DND-41 (cell line): ENCODE data around the gene POLK.

Experiments used
- EZH2 ChIP-seq: IDR thresholded peaks from 3 replicates; pipeline ENCODE4 v1.6.1; 2012; ENCODE audit warnings: borderline replicate concordance, low read depth, mild to moderate bottlenecking, moderate library complexity, low read length, inconsistent platforms; ENCODE audit not compliant: severe bottlenecking
- TF ChIP-seq, protein P1 (sequence below): IDR thresholded peaks from 2 replicates; pipeline ENCODE4 v1.5.1; 2012; ENCODE audit warnings: borderline replicate concordance, low read length, moderate library complexity, mild to moderate bottlenecking; ENCODE audit not compliant: poor library complexity, severe bottlenecking; ENCODE audit errors: extremely low read depth

DNA sequence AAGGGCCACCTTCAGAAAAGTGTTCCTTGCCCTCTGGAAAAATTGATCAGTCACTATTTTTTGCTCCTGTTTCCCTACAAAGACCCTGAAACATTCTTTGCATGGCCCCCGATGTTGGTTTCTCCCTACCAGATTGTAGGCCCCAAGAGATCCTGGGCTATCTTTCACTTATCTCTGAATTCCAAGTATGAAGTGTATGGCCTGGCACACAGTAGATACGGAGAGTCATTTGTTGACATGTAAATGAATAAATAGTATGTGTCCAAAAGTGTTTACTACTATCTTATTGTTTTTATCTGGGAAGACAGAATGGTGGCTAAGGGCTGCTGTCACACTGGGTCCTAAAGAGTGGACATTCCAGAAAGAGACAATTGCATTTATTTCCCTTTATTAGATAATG, 92.1 kb downstream of the POLK start:
- TF ChIP-seq, protein P1, sequence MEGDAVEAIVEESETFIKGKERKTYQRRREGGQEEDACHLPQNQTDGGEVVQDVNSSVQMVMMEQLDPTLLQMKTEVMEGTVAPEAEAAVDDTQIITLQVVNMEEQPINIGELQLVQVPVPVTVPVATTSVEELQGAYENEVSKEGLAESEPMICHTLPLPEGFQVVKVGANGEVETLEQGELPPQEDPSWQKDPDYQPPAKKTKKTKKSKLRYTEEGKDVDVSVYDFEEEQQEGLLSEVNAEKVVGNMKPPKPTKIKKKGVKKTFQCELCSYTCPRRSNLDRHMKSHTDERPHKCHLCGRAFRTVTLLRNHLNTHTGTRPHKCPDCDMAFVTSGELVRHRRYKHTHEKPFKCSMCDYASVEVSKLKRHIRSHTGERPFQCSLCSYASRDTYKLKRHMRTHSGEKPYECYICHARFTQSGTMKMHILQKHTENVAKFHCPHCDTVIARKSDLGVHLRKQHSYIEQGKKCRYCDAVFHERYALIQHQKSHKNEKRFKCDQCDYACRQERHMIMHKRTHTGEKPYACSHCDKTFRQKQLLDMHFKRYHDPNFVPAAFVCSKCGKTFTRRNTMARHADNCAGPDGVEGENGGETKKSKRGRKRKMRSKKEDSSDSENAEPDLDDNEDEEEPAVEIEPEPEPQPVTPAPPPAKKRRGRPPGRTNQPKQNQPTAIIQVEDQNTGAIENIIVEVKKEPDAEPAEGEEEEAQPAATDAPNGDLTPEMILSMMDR, result no peak
- no peak for TF ChIP-seq EZH2
